ENCODE measurements around the gene YPEL3.
A peak's percentile ranks its signal among the peaks of the same experiment; 100 is the strongest.

The YPEL3 gene

DNA sequence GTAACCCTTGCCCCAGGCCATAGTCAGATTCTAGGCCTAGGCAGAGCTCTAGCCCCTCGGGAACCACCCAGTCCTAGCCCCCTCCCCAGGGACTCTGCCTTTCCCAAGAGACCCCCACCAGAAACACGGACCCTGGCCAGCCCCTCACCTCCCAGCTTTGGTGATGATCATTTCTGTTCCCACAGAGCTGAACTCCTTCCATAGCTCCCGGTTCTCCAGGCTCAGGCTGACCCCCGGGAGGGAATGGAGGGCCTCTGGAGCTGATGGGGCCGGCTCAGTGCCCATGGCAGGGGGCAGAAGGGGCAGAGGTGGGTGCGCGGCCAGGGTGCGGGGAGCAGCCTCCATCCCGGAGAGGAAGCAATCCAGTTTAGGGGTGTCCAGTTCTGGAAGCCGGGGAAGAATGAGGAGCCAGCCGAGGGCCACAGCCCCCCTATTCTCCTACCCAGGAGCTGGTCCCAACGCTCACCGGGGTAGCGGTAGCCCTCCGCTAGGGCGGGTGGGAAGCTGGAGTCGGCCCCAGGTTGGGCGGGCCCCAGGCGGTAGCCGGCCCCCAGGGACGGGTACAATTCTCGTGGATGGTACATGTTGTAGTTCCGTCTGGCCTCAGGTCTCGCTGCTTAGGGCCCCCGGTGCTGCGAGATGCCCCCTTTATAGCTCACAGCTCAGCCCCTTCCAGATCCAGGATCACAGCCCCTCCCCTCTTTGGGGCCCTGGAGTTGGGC lies 5.2 kb downstream of the YPEL3 start:
- no peak for DNase-seq (ENCODE audit: low read depth)

DNA sequence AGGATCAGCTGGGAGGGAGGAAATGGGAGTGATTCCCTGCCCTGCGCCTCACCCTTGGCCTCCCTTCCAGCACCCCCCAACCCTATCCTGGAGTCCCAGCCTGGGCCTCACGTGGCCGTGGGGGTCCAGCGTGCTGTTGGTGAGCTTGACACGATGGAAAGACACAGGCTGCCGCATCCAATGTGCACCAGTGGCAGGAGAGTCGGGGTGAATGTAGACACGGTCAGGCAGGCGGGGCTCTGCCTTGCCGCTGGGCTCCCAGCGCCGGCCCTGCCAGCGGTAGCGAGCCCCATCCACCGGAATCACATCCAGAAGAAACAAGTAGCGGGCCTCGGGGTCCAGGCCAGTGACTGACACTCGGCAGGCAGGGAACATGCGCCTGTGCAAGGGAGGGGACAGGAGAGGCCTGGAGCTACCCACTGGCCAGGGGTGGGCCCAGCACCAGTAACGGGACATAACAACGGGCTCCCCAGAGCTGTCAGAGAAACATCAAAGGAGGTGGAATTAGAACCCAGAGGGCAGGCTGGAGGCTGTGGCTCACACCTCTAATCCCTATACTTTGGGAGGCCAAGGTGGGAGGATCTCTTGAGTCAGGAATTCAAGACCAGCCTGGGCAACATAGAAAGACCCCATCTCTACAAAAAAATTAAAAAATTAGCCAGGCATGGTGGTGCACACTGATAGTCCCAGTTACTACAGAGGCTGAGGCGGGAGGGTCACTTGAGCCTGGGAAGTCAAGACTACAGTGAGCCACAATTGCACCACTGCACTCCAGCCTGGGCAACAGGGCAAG lies 7.0 kb downstream of the YPEL3 start:
- DNase-seq (ENCODE audit: low read depth), result no peak

DNA sequence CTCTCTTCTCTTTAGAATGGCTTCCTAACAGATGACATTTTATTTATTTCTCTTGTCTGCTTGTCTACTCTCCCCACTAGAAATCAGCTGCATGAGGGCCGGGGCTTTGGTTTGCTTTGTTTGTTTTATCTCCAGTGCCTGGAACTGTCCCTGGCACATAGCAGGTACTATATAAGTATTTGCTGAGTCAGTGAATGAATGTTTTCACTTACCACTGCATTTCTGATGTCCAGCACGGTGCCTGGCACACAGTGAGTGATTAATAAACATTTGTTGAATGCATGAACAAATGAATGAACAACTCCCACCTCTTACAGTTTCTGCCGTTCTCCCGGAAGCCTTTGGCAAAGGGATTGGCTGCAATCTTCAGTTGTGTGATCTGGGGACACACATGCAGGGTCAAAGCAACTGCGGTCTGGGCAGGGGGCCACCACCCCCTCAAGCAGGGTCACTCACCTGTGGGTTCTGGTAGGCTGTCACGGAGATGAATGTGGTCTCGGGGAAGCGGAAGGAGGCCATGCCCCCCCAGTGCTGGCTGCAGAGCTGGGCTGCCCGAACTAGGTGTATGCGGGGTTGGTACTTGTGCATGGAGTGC lies 7.7 kb downstream of the YPEL3 start:
- DNase-seq (ENCODE audit: low read depth), result no peak

DNA sequence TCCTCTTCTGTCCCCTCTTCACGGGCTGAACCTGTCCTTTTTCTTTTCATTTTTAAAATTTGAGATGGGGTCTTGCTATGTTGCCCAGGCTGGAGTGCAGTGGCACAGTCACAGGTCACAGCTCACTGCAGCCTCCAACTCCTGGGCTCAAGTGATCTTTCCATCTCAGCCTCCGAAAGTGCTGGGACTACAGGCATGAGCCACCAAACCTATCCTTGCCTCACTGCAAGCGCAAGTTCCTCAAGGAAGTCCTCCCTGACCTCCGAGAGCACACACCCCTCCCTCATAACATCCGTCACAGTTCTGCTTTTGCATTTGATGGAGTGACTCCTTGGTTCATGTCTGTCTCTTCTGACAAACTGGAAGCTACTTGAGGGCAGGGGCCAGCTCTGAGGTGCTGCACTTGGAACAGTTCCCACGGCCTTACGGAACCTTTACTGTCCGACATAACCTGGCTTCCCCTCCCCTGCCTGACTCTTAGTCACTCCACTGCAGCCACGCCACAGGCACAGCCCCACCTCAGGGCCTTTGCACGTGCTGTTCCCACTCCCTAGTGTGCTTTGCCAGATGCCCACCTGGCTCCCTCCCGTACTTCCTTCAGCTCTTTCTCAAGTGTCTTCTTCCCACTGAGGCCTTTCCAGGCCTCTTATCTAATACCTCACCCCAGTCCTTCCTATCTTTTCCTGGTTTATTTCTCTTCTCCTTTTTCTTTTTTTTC lies 8.7 kb downstream of the YPEL3 start:
- DNase-seq (ENCODE audit: low read depth), result no peak

DNA sequence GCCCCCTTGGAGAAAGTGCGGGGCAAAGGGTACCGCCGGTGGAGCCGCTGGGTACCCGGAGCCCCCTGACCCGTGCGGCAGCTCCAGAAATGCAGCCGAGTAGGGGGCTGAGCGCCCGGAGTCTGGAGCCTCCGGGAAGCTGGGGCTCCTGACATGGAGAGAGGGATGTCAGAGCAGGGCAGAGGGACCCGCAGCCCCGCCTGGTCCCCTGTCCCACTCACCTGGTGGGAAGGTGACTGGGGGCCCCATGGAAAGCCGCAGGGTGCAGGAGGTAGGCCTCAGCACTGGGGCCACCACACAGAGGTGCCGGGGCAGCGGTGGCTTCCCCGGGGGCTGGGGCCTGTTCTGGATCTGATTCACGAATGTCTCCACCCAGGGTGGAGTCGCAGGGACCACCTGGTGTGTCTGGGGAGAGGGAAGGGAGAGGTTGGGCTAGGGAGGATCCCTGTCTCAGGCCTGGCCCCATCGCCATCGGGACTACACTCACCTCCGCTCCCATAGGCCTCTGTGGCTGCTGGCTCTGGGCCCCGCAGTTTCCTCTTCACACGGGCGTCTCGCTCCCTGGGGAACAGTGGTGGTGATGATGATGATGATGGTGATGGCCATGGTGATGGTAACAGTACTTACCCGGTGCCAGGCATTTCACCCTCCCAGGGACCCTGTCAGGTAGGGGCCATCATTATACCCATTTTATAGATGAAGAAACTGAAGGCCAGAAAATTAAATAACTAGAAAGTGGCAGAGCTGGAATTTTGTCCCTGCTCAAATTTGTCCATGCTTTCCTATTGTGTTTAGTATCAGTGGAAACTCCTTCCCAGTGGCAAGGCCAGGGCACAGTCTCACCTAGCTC lies 9.5 kb downstream of the YPEL3 start:
- DNase-seq (ENCODE audit: low read depth), result no peak

DNA sequence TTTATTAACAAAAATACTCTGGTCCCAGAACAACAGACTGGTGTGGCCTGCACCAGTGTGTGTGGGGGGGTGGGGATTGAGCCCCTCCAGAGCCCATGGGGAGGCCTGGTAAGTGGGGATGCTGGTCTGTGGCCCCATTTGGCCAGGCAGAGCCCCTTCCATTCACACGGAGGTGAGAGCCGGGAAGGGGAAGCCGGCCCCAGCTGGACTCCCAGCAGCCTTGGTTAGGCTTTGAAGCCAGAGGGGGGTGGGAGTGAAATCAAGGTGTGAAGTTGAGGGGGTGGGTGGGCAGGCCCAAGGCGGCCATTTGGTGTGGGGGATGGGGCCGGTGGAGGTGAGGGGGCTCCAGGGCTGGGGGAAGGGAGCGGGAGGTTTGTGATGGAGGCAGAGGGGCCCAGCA lies 10.2 kb downstream of the YPEL3 start:
- no peak for DNase-seq (ENCODE audit: low read depth)

DNA sequence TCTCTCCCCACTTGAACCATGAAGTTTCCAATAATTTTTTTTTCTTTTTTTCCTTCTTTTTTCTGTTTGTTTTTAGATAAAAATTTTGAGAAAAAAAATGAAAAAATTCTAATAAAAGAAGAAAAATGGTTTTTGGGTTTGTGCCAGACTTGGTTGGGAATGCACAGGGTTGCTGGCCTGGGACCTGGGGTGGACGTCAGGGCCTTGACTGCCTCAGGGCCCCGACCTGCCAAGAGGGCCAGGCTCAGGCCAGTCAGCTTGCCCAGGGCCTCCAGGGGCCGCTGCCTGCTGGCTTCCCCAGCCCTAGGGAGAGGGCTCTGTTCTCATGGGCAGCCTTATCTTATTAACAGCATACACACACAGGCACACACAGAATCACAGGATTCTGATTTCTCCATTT lies 10.8 kb downstream of the YPEL3 start:
- DNase-seq (ENCODE audit: low read depth), result no peak

DNA sequence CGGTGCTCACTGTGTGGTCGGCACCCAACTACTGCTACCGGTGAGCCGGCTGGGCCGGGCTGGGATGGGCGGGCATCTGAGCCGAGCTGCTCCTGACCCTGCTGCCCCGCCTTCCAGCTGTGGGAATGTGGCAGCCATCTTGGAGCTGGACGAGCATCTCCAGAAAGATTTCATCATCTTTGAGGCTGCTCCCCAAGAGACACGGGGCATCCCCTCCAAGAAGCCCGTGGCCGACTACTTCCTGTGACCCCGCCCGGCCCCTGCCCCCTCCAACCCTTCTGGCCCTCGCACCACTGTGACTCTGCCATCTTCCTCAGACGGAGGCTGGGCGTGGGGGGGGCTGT lies 11.2 kb downstream of the YPEL3 start:
- DNase-seq (ENCODE audit: low read depth), result no peak

DNA sequence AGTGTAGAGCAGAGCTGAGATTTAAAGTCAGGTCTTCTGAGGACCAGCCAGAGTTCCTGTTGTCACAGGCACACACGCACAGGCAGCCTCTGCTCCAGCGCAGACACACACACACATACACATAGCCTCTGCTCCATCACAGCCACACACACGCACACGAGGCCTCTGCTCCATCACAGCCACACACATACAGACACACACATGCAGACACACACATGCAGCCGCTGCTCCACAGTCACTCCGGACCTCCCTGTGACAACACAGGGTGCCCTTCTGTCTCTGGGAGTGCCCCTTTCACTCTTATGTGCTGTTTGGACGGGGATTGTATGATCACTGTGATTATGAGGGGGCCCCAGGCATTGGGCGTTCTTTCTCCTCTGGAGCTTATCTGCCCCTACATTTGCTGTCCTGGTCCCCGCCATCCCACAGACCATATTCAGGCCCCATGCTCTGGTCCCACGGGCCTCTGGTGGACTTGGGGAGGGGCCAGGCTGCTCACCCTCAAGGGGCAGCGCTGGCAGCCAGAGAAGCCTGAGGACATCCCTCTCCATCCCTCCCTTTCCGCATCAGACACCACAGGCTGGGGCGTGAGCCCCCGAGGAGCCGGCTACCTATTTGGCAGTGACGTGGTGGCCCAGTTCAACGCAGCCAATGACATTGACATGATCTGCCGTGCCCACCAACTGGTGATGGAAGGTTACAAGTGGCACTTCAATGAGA lies 11.8 kb downstream of the YPEL3 start:
- no peak for DNase-seq (ENCODE audit: low read depth)

DNA sequence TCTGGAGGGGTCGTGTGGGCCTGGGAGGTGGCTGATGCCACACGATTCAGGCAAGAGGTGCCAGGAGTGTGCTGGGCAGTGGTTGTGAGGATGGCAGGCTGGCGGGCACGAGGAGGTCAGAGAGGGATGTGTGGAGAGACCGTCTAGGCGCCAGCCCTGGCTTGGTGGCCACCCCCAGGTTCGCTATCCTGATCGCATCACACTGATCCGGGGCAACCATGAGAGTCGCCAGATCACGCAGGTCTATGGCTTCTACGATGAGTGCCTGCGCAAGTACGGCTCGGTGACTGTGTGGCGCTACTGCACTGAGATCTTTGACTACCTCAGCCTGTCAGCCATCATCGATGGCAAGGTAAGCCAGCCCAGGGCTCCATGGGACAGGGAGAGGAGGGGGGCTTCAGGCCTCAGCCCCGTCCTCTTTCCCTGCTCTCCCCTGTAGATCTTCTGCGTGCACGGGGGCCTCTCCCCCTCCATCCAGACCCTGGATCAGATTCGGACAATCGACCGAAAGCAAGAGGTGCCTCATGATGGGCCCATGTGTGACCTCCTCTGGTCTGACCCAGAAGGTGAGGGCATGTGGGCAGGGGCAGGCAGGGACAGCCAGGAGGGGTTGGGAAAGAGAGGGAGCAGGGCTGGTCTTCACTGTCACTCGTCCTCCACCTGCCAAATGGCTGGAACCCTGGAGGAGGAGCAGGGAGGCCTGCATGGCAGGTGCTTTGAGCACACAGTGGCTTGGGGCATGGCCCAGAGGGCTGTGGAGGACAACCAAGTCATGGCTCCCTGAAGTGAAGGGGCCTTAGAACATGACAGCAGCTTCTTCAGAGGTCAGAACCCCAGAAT lies 12.6 kb downstream of the YPEL3 start:
- DNase-seq (ENCODE audit: low read depth), result no peak

DNA sequence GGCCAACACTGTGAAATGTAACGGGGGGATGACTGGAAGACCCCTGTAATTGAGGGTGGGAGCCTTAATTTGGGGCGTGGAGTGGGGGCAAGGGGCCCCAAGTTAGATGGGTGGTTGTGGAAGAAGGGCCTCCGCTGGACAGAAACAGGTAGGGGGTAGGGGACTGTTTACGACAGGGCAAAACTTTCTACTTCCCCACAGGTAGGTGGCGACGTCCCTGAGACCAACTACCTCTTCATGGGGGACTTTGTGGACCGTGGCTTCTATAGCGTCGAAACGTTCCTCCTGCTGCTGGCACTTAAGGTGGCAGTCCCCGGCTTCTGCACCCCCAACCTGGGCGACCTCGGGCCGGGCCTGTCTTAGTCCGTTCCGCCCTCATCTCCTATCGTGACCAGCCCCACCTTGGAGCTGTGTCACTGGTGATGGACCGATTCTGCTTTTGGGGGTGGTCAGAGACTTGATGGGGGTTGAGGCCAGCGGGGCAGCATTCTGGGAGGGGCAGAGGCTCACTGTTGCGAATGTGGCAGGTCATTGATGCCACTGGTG lies 13.4 kb downstream of the YPEL3 start:
- no peak for DNase-seq (ENCODE audit: low read depth)

DNA sequence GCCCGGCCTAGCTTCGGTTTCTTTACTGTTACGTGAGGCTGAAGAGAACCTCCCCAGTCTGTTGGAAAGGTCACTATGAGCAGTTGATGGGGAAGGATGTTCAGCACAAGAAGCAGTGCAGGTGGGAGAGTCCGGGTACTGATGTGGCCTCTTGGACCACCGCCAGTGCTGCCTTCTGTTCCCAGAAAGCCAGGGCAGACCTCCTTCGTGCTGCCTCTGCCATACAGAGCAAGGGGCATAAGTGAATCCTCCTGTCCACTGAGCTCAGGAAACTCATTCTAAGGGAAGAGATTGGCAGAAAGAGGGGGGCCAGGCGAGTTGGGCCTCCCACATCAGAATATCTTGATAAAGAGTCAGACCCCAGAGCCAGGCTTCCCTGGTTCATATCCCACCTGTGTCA lies 16.5 kb downstream of the YPEL3 start:
- no peak for DNase-seq (ENCODE audit: low read depth)

DNA sequence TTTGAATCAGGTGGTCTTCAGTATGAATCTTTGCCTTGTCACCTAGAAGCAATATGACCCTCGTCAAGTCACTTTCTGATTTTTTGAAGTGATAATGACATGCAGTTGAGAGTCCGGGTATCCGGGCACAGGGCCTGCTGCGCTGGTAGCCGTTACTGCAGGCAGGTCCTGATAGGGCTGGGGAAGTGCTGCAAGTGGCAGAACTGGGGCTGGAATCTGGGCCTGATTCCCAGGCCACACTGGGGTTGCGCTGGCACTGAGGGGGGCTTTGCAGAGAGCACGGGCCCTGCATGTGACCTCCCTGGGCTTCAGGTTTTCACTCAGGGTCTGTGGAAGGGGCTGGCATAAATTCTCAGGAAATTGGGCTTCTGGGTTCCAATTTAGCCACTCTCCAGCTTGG lies 17.3 kb downstream of the YPEL3 start:
- no peak for DNase-seq (ENCODE audit: low read depth)

DNA sequence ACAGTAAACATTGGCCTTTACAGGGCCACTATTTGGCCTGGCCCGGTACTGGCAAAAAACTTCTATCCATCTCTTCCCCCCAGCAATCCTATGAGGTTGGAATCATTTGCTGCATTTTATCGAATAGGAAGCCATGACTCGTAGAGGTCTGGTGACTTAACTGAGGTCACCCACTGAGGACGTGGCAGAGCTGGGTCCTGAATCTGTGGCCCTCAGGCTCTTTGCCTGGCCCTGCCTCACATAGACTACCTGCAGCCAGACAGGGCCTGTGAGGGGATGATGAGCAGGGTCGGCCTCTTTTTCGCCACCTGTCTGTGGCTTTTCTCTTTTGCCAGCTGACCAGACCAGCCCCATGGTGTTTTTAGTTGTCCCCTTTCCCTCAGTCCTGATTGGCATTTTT lies 18.4 kb downstream of the YPEL3 start:
- DNase-seq (ENCODE audit: low read depth), result no peak

DNA sequence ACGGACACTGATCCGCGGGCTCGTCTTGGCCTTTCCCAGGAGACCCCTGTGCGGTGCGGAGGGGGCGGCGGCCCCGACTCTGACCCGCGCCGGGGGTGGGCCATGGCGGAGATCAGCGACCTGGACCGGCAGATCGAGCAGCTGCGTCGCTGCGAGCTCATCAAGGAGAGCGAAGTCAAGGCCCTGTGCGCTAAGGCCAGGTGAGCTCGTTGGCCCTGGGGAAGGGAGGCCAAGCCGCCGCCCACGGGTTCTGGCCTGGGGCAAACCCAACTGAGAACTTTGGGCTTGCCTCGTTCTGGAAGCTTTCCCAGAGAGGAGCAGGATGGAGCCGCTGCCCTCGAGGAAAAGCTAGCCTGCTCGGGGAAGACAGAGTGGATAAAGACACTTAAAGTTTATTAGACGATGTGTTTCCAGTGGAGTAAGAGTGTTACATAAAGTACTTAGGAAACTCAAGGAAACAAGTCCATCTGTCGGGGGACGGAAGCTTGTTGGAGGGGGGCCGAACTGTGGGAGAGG lies 19.7 kb downstream of the YPEL3 start:
- no peak for DNase-seq (ENCODE audit: low read depth)

DNA sequence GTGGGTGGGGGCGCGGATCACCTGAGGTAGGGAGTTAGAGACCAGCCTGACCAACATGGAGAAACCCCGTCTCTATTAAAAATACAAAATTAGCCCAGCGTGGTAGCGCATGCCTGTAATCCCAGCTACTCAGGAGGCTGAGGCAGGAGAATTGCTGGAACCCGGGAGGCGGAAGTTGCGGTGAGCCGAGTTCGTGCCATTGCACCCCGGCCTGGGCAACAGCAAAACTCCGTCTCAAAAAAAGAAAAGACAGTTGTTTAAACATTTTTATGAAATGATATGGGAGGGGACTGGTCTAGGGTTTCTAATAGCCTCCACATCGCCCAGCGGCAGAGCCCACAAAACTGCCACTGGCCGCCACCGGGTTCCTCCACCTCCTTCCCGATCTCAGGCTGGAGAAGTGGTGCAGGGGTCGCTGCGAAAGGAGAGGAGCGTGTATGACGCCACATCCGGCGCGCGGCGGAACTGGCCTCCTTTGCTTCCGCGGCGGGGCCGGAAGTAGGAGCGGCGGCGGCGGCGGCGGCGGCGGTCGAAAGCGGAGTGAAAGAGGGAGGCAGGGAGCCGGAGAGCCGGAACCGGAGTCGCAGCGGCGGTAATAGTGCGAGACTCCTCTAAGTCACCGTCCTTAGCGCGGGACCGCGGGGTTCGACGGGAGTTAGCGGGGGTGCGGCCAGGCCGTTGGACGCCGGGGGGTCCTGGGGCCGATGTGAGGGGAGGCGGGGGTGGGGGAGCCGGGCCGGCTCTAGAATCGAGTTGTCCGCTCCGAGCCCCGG lies 20.3 kb downstream of the YPEL3 start, which contains the start of gene PPP4C:
Gene PPP4C, plus strand, starts transcription at position 492 of the 773 bp plus-strand sequence. CDS start 384 bp downstream, outside the sequence.
- DNase-seq (ENCODE audit: low read depth), result peak; percentile 89

DNA sequence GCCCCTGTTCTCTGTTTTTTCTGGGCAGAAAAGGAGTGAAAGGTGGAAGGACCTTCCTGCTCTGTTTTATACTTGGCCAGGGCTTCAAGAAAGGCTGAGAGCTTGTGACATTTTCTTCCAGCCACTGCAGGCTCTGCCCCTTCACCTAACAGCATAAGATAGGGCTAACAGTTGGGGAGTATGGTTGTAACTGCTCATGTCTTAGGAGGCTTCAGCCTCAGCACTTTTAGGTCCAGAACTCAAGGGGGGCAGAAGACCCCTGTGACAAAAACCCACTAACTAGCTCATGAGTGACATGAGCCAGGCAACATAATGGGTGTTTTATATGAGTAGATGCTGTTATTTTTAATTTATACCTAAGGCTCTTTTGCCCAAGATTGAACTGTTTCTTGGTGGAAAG lies 25.5 kb downstream of the YPEL3 start:
- DNase-seq (ENCODE audit: low read depth), result no peak

DNA sequence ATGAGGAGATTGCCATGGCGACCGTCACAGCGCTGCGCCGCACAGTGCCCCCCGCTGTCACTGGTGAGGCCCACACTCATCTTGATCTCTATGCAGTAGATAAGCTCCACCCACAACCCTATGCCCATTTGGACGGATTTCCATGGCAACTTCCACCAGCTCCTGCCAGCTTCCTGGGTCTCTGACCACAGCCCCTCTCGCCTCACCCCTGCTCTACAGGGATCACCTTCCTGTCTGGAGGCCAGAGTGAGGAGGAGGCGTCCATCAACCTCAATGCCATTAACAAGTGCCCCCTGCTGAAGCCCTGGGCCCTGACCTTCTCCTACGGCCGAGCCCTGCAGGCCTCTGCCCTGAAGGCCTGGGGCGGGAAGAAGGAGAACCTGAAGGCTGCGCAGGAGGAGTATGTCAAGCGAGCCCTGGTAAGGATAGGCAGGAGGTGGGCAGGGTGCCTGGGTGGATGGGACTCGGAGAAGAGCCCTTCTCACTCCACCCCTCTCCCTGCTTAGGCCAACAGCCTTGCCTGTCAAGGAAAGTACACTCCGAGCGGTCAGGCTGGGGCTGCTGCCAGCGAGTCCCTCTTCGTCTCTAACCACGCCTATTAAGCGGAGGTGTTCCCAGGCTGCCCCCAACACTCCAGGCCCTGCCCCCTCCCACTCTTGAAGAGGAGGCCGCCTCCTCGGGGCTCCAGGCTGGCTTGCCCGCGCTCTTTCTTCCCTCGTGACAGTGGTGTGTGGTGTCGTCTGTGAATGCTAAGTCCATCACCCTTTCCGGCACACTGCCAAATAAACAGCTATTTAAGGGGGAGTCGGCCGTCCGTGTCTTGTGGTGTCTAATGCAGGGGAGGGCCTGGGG lies 26.2 kb downstream of the YPEL3 start:
- DNase-seq (ENCODE audit: low read depth), result no peak
